ENCODE results near the gene APOC3.

- TF ChIP-seq CTCF (IDR thresholded peaks at IDR 0.05) (no peak), POLR2A (IDR thresholded peaks at IDR 0.05) (no peak)
Observed at GRCh38 chr11:116828632-116829524, 829 bp upstream of the APOC3 start.

All from body of pancreas (tissue), 4 donors.